HFFc6 (cell line): ENCODE results near the gene SLIT3. TPM values are rescaled to one million over a fixed set of nuclear protein-coding genes. Genes with fewer than 3 reads are reported as not detected.

Source experiments
- DNase-seq: peaks from one replicate; pipeline ENCODE4 v3.0.0-alpha.2; 2018
- H3K27ac Mint-ChIP-seq: 2 replicates; pipeline ENCODE4 v1.8.0; 2020; ENCODE audit warnings: mild to moderate bottlenecking, mixed read lengths
- H3K27me3 Mint-ChIP-seq: 2 replicates; pipeline ENCODE4 v1.8.0; 2021; ENCODE audit warnings: mild to moderate bottlenecking, moderate library complexity, mixed read lengths; ENCODE audit not compliant: insufficient read depth
- H3K36me3 Mint-ChIP-seq: 2 replicates; pipeline ENCODE4 v1.8.0; 2021; ENCODE audit warnings: low read depth, mixed read lengths
- H3K4me1 Mint-ChIP-seq: 2 replicates; pipeline ENCODE4 v1.8.0; 2020; ENCODE audit warnings: low read depth, mixed read lengths
- H3K4me3 Mint-ChIP-seq: 2 replicates; pipeline ENCODE4 v1.8.0; 2020; ENCODE audit warnings: mild to moderate bottlenecking, moderate library complexity, mixed read lengths
- H3K9me3 Mint-ChIP-seq: 2 replicates; pipeline ENCODE4 v1.8.0; 2020; ENCODE audit warnings: mild to moderate bottlenecking, mixed read lengths
- total RNA-seq, 6 experiments: library from RNA; stranded (reverse); fragmentation: NEBNext Ultra II Directional; extraction: Animal tissue kit (Norgen Biotek cat#: 25700); gene quantifications; 2 replicates in 1 of 6; 3 replicates in 5 of 6; pipeline ENCODE4 v1.2.3, GENCODE V29; 2021
- TF ChIP-seq, protein P1 (sequence below): fragments of 200-600 bp; sonication (generic); IDR thresholded peaks from 2 replicates; pipeline ENCODE4 v1.5.0; 2021; ENCODE audit warnings: antibody characterized with exemption, mild to moderate bottlenecking

The SLIT3 gene
- total RNA-seq, 6 experiments from 2014 or later: 4.2 to 8.3 (median 7.1) TPM

DNA sequence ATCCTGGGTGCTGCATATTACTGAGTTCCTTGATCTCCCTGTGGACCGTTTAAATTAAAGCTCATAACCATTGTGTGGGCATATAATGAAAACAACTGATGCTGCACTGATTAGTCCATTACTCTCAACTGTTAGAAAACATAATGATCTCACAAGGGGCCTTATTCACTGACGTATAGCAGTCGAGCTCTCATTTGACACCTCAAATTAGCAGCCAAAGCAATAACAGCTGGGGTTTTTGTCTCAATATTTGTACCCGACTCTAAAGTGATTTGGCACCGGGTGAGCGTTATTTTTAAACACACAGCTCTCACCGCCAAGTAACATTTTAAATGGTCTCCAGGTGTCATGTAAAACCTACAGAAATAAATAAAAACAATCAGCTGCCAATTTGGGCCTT lies 469.6 kb downstream of the SLIT3 start:
- peaks cover 9% of the 10 kb centered on the region for H3K27me3 Mint-ChIP-seq
- DNase-seq: no peak
- no peak overlapping the region for H3K27ac Mint-ChIP-seq
- no peak overlapping the region for H3K4me3 Mint-ChIP-seq
- H3K4me1 Mint-ChIP-seq: no peaks in the 10 kb centered on the region
- no peaks in the 10 kb centered on the region for H3K36me3 Mint-ChIP-seq
- TF ChIP-seq, protein P1, sequence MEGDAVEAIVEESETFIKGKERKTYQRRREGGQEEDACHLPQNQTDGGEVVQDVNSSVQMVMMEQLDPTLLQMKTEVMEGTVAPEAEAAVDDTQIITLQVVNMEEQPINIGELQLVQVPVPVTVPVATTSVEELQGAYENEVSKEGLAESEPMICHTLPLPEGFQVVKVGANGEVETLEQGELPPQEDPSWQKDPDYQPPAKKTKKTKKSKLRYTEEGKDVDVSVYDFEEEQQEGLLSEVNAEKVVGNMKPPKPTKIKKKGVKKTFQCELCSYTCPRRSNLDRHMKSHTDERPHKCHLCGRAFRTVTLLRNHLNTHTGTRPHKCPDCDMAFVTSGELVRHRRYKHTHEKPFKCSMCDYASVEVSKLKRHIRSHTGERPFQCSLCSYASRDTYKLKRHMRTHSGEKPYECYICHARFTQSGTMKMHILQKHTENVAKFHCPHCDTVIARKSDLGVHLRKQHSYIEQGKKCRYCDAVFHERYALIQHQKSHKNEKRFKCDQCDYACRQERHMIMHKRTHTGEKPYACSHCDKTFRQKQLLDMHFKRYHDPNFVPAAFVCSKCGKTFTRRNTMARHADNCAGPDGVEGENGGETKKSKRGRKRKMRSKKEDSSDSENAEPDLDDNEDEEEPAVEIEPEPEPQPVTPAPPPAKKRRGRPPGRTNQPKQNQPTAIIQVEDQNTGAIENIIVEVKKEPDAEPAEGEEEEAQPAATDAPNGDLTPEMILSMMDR: no peak
- H3K9me3 Mint-ChIP-seq: no peaks in the 10 kb centered on the region

- Mint-ChIP-seq H3K4me1 (no peaks in the 10 kb centered on the region), H3K27ac (no peak overlapping the region), H3K4me3 (no peak overlapping the region), H3K27me3 (peaks cover 12% of the 10 kb centered on the region), H3K9me3 (no peaks in the 10 kb centered on the region), H3K36me3 (no peaks in the 10 kb centered on the region)
- TF ChIP-seq, protein P1: no peak
- DNase-seq: no peak
Measured at GRCh38 chr5:168830833-168831232, 470.1 kb downstream of the SLIT3 start.

DNA sequence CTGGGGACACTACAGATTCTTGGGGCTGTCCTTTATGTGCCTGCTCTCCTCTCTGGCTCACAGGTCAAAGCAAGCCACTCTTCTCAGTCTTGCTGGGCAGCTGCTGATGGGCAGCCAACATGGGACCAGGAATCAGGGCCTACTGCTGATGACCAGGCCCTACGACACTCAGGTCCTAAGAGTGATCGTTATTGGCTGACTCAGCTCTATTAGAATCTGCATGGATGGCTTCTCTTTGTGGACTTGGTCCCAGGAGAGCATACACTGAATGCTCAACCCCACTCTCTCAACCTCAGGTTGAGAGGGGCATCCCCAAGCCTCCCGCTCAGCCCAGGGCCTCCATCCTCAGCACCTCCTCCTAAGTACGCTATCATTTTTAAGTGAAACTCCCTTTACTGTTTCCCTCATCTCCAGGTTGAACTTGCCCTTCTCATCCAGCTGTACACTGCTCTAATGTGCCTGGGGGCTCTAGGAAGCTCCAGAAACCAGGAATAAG lies 471.0 kb downstream of the SLIT3 start:
- no peaks in the 10 kb centered on the region for H3K4me1 Mint-ChIP-seq
- TF ChIP-seq, protein P1: no peak
- peaks cover 13% of the 10 kb centered on the region for H3K27me3 Mint-ChIP-seq
- no peak for DNase-seq
- no peaks in the 10 kb centered on the region for H3K9me3 Mint-ChIP-seq
- no peak overlapping the region for H3K4me3 Mint-ChIP-seq
- no peaks in the 10 kb centered on the region for H3K36me3 Mint-ChIP-seq
- H3K27ac Mint-ChIP-seq: no peak overlapping the region

- H3K27ac Mint-ChIP-seq: no peak overlapping the region
- peaks cover 8% of the 10 kb centered on the region for H3K27me3 Mint-ChIP-seq
- TF ChIP-seq, protein P1: no peak
- DNase-seq: no peak
- H3K4me1 Mint-ChIP-seq: no peaks in the 10 kb centered on the region
- no peak overlapping the region for H3K4me3 Mint-ChIP-seq
- no peaks in the 10 kb centered on the region for H3K9me3 Mint-ChIP-seq
- H3K36me3 Mint-ChIP-seq: no peaks in the 10 kb centered on the region
Measured at GRCh38 chr5:168829044-168829443, 471.9 kb downstream of the SLIT3 start.

- Mint-ChIP-seq H3K36me3 (no peaks in the 10 kb centered on the region), H3K4me1 (no peaks in the 10 kb centered on the region), H3K9me3 (no peaks in the 10 kb centered on the region), H3K27ac (no peak overlapping the region), H3K27me3 (peaks cover 9% of the 10 kb centered on the region), H3K4me3 (no peak overlapping the region)
- TF ChIP-seq, protein P1: no peak
- DNase-seq: no peak
Measured at GRCh38 chr5:168827636-168828035, 473.3 kb downstream of the SLIT3 start.

DNA sequence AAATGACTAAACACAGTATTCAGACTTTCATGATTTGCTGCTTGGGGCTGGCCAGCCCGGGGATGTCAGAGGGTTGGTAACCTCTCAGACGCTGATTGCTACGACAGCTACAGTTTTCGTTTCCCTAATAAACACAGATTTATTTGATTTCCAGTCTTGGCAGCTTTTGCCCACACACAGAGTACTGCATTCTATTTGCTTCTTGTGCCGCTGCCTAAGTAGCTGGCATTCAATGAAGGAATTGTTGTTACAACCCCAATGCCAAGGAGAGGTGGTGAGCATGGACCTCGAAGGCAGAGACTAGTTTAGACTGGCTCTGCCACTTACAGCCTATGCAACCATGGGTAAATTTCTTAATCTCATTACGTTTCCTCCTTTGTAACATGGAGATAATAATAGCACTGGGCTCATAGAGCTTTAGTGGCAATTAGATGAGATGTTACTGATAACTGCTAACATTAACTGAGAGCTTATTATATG lies 474.7 kb downstream of the SLIT3 start:
- H3K4me1 Mint-ChIP-seq: no peaks in the 10 kb centered on the region
- no peak for DNase-seq
- no peak overlapping the region for H3K27ac Mint-ChIP-seq
- H3K27me3 Mint-ChIP-seq: peaks cover 9% of the 10 kb centered on the region
- no peak overlapping the region for H3K4me3 Mint-ChIP-seq
- H3K9me3 Mint-ChIP-seq: no peaks in the 10 kb centered on the region
- H3K36me3 Mint-ChIP-seq: no peaks in the 10 kb centered on the region
- TF ChIP-seq, protein P1: no peak
